H1 (cell line): ENCODE measurements around the gene TOMT. TPM values are rescaled to one million over a fixed set of nuclear protein-coding genes. Genes with fewer than 3 reads are reported as not detected.

Experiments
- CHD7 ChIP-seq: fragments of 300-600 bp; sonication (generic); IDR thresholded peaks from 2 replicates; pipeline ENCODE4 v1.7.1; 2012; ENCODE audit warnings: low read length, moderate library complexity, mild to moderate bottlenecking, inconsistent platforms; ENCODE audit not compliant: insufficient replicate concordance
- HDAC6 ChIP-seq: IDR thresholded peaks from one replicate; pipeline ENCODE4 v1.7.1; 2012; ENCODE audit warnings: low read depth, mild to moderate bottlenecking, inconsistent platforms, low read length, moderate library complexity
- JUND ChIP-seq: IDR thresholded peaks from 2 replicates; pipeline ENCODE4 v1.6.1; 2011; ENCODE audit warnings: mild to moderate bottlenecking, improper control_type of control experiment, low read length
- KDM4A ChIP-seq: IDR thresholded peaks from one replicate; pipeline ENCODE4 v1.7.1; 2012; ENCODE audit warnings: low read depth, mild to moderate bottlenecking, moderate library complexity, low read length, inconsistent platforms; ENCODE audit not compliant: severe bottlenecking
- MAFK ChIP-seq: IDR thresholded peaks from 2 replicates; pipeline ENCODE4 v1.6.1; 2012; ENCODE audit warnings: low read depth, mild to moderate bottlenecking, improper control_type of control experiment, low read length
- NRF1 ChIP-seq: IDR thresholded peaks from 2 replicates; pipeline ENCODE4 v1.6.1; 2011; ENCODE audit warnings: mild to moderate bottlenecking, low read depth, low read length, improper control_type of control experiment
- PHF8 ChIP-seq: fragments of 200-600 bp; sonication (generic); conservative IDR thresholded peaks from 2 replicates; pipeline ENCODE4 v1.7.1; 2012; ENCODE audit warnings: low read depth, mild to moderate bottlenecking, inconsistent platforms, low read length, moderate library complexity
- POLR2A ChIP-seq, 2 experiments: IDR thresholded peaks; 1 replicate in 1 of 2; 2 replicates in 1 of 2; pipeline ENCODE4 v1.6.1; 2011; ENCODE audit warnings: low read depth in 2 of 2, low read length in 2 of 2, mild to moderate bottlenecking in 2 of 2; ENCODE audit errors: control extremely low read depth in 1 of 2
- POU5F1 ChIP-seq: IDR thresholded peaks from 2 replicates; pipeline ENCODE4 v1.6.1; 2011; ENCODE audit warnings: low read depth, mild to moderate bottlenecking, low read length, moderate library complexity
- RXRA ChIP-seq: IDR thresholded peaks from 2 replicates; pipeline ENCODE4 v1.6.1; 2011; ENCODE audit warnings: low read depth, mild to moderate bottlenecking, low read length, moderate library complexity; ENCODE audit not compliant: insufficient read depth
- SP2 ChIP-seq: IDR thresholded peaks from 2 replicates; pipeline ENCODE4 v1.6.1; 2012; ENCODE audit warnings: mild to moderate bottlenecking, low read length, inconsistent platforms
- TAF1 ChIP-seq: IDR thresholded peaks from 2 replicates; pipeline ENCODE4 v1.6.1; 2011; ENCODE audit warnings: mild to moderate bottlenecking, low read depth, low read length
- TEAD4 ChIP-seq: IDR thresholded peaks from 2 replicates; pipeline ENCODE4 v1.6.1; 2012; ENCODE audit warnings: low read depth, low read length, inconsistent platforms, mixed read lengths
- polyA plus RNA-seq, 7 experiments: library from polyadenylated mRNA; depleted of rRNA in 3 of 7; stranded (reverse) in 5 of 7; unstranded in 2 of 7; fragments of >200 nt in 5 of 7; fragments of 200-250 nt in 2 of 7; gene quantifications; 1 replicate in 5 of 7; 2 replicates in 1 of 7; 4 replicates in 1 of 7; pipeline versions ENCODE4 v1.2.1 to v1.2.3, GENCODE V29; 2011 to 2013; ENCODE audit warnings: missing spikeins in 2 of 7, mixed read lengths in 2 of 7
- total RNA-seq: library from RNA; stranded (reverse); fragmentation: NEBNext Ultra II Directional; extraction: Animal tissue kit (Norgen Biotek cat#: 25700); gene quantifications from 2 replicates; pipeline ENCODE4 v1.2.1, GENCODE V29; 2021

Gene TOMT
- total and polyA plus RNA-seq, 2 of the 8 experiments (the other 6 are each of a cell fraction or from before 2014, with no cell fraction given): 0.11 TPM; not detected in 1

- TF ChIP-seq CHD7: no peak
- no peak for TF ChIP-seq TAF1
- TF ChIP-seq PHF8: no peak
- no peak for TF ChIP-seq TEAD4
- no peak for TF ChIP-seq POU5F1
- TF ChIP-seq SP2: no peak
- no peak for TF ChIP-seq KDM4A
- TF ChIP-seq POLR2A (IDR thresholded peaks at IDR 0.05; ENCODE audit: control extremely low read depth in 1 of 2, low read depth in 2 of 2, low read length in 2 of 2): no peak
- no peak for TF ChIP-seq MAFK
- no peak for TF ChIP-seq HDAC6
- TF ChIP-seq JUND: no peak
- no peak for TF ChIP-seq RXRA
- no peak for TF ChIP-seq NRF1
Measured at GRCh38 chr11:72139500-72139899, 33.8 kb downstream of the TOMT start (continued).
